Fibroblast of mammary gland (primary cell): Measurements from ENCODE around the gene FHOD3.
"Not testable (repeated sequence)": the region's sequence is repeated elsewhere in the genome, so short reads cannot be mapped to it uniquely, and the experiment has no call there.

Experiments
- DNase-seq: peaks from one replicate; pipeline ENCODE4 v3.0.0-alpha.2; 2010; ENCODE audit warnings: low read depth
- H3K4me3 ChIP-seq: 2 replicates; pipeline ENCODE4 v1.5.1; 2011; ENCODE audit warnings: low read depth, mild to moderate bottlenecking, low read length, moderate library complexity; ENCODE audit not compliant: control insufficient read depth
- CTCF ChIP-seq: conservative IDR thresholded peaks from 2 replicates; pipeline ENCODE4 v1.5.1; 2011; ENCODE audit warnings: low read depth, low read length, inconsistent platforms; ENCODE audit not compliant: control insufficient read depth, insufficient read depth

FHOD3 gene

GRCh38 chr18:36547544-36547943, 250.0 kb downstream of the FHOD3 start:
- H3K4me3 ChIP-seq = no peak overlapping the region
- no peak for TF ChIP-seq CTCF
- no peak for DNase-seq

GRCh38 chr18:36551274-36551673, 253.8 kb downstream of the FHOD3 start:
- not testable (repeated sequence) for H3K4me3 ChIP-seq, DNase-seq

GRCh38 chr18:36558234-36558633, 260.7 kb downstream of the FHOD3 start:
- no peak for DNase-seq
- no peak for TF ChIP-seq CTCF
- no peak overlapping the region for H3K4me3 ChIP-seq

- no peak for DNase-seq
- TF ChIP-seq CTCF = no peak
- no peak overlapping the region for H3K4me3 ChIP-seq
Observed at GRCh38 chr18:36559149-36559857, 261.8 kb downstream of the FHOD3 start.

- H3K4me3 ChIP-seq = no peak overlapping the region
- no peak for TF ChIP-seq CTCF
- DNase-seq = no peak
Observed at GRCh38 chr18:36560187-36560586, 262.7 kb downstream of the FHOD3 start.

GRCh38 chr18:36561046-36561445, 263.5 kb downstream of the FHOD3 start:
- no peak for DNase-seq
- no peak overlapping the region for H3K4me3 ChIP-seq
- TF ChIP-seq CTCF = no peak

GRCh38 chr18:36564841-36565240, 267.3 kb downstream of the FHOD3 start:
- TF ChIP-seq CTCF = no peak
- no peak overlapping the region for H3K4me3 ChIP-seq
- DNase-seq = no peak
